RWPE2 (cell line): Measurements from ENCODE around the gene HSPA12A.

Source experiments
- ATAC-seq: fragments of 200-7000 bp; cut with Tn5 transposase; 3 replicates; pipeline ENCODE4 v1.9.1; 2021; ENCODE audit warnings: low read depth
- DNase-seq: peaks from one replicate; pipeline ENCODE4 v3.0.0-alpha.2; 2020; ENCODE audit warnings: low spot score
- H3K27ac ChIP-seq: fragments of 450-650 bp; 2 replicates; pipeline ENCODE4 v1.5.1; 2017; ENCODE audit warnings: mild to moderate bottlenecking; ENCODE audit not compliant: poor library complexity, severe bottlenecking
- H3K27me3 ChIP-seq: fragments of 250-450 bp; sonication (Bioruptor Pico); 2 replicates; pipeline ENCODE4 v1.5.1; 2021; ENCODE audit warnings: mild to moderate bottlenecking, moderate library complexity; ENCODE audit not compliant: insufficient read depth, poor library complexity, severe bottlenecking
- H3K36me3 ChIP-seq: fragments of 250-450 bp; sonication (Bioruptor Pico); 2 replicates; pipeline ENCODE4 v1.5.1; 2020; ENCODE audit warnings: low read depth, mild to moderate bottlenecking, moderate library complexity
- H3K4me1 ChIP-seq: fragments of 250-450 bp; sonication (Bioruptor Pico); 2 replicates; pipeline ENCODE4 v1.5.1; 2021; ENCODE audit warnings: mild to moderate bottlenecking, moderate library complexity; ENCODE audit not compliant: insufficient read depth, poor library complexity, severe bottlenecking
- H3K4me3 ChIP-seq: fragments of 250-450 bp; sonication (Bioruptor Pico); 2 replicates; pipeline ENCODE4 v1.5.1; 2021; ENCODE audit warnings: mild to moderate bottlenecking, moderate library complexity; ENCODE audit not compliant: severe bottlenecking
- H3K9me3 ChIP-seq: fragments of 250-450 bp; sonication (Bioruptor Pico); 2 replicates; pipeline ENCODE4 v1.5.1; 2021; ENCODE audit warnings: mild to moderate bottlenecking, moderate library complexity; ENCODE audit not compliant: severe bottlenecking
- TF ChIP-seq, protein P1 (sequence below): fragments of 450-650 bp; IDR thresholded peaks from one replicate; pipeline ENCODE4 v1.5.1; 2017; ENCODE audit warnings: mild to moderate bottlenecking, moderate library complexity; ENCODE audit not compliant: poor library complexity, severe bottlenecking

HSPA12A gene

DNA sequence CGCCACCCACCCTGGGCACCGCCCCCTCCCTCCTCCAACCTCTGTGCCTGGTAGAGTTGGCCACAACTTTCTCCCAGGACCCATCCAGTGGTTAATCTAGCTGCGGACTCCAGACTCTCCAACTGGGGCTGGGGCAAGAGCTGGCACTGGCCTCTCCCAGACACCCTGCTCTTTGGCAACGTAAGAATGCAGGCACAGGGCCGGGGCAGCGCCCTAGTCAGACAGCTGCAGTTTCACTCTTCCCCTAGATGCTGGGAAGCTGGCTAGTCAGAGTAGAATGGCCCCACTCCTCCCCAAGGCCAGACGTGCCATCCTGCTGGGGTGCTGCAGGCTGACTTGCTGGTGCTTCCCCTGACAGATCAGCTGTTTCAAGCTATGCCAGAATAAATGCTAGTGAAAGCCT, 22.1 kb downstream of the HSPA12A start:
- TF ChIP-seq, protein P1, sequence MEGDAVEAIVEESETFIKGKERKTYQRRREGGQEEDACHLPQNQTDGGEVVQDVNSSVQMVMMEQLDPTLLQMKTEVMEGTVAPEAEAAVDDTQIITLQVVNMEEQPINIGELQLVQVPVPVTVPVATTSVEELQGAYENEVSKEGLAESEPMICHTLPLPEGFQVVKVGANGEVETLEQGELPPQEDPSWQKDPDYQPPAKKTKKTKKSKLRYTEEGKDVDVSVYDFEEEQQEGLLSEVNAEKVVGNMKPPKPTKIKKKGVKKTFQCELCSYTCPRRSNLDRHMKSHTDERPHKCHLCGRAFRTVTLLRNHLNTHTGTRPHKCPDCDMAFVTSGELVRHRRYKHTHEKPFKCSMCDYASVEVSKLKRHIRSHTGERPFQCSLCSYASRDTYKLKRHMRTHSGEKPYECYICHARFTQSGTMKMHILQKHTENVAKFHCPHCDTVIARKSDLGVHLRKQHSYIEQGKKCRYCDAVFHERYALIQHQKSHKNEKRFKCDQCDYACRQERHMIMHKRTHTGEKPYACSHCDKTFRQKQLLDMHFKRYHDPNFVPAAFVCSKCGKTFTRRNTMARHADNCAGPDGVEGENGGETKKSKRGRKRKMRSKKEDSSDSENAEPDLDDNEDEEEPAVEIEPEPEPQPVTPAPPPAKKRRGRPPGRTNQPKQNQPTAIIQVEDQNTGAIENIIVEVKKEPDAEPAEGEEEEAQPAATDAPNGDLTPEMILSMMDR = no peak
- no peak for ATAC-seq

DNA sequence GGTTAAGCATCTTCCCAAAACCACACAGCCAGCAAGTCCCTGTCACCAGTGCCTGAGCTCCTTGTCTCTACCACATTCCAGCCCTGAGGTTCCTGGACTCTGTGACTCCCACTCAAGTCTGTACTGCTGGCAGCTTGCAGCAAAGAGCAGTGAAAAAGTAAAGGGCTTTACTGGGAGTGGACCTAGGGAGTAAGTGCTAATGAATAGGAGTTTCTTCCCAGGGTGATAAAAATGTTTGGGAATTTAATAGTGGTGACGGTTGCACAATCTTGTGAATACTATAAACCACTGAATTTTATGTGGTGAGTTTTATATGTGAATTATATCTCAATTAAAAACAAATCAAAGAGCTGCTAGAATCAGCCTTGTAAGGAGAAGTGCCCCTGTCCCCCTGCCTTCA, 22.6 kb downstream of the HSPA12A start:
- Histone ChIP-seq H3K36me3 (no peaks in the 10 kb centered on the region), H3K27ac (no peak overlapping the region), H3K4me1 (no peaks in the 10 kb centered on the region), H3K9me3 (no peaks in the 10 kb centered on the region), H3K27me3 (no peaks in the 10 kb centered on the region), H3K4me3 (no peak overlapping the region)
- ATAC-seq = no peak
- TF ChIP-seq, protein P1 = no peak
- DNase-seq = no peak

More for the DNA sequence above, 22.1 kb downstream of the HSPA12A start:
- Histone ChIP-seq H3K9me3 (no peaks in the 10 kb centered on the region), H3K4me1 (no peaks in the 10 kb centered on the region), H3K4me3 (no peak overlapping the region), H3K27ac (no peak overlapping the region), H3K27me3 (no peaks in the 10 kb centered on the region), H3K36me3 (no peaks in the 10 kb centered on the region)
- DNase-seq = no peak

DNA sequence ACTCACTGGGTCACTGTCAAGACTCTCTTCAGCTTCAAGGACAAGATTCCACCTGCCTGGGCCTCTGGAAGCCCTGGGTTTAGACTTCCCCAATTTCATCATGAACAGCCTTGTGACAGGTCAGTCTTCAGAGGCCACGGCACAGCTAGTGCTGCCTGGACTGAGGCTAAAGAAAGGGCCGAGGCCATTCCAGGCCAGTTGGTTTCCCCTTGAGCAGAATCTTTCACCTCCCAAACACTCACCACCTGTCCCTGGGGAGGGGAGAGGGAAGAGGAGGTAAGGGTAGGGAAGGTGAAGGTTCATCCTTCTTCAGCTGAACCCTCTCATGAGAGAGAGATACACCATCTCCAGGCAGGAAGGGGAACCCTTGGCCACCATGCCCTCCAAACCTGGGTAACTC, 24.3 kb downstream of the HSPA12A start:
- ATAC-seq (no peak), DNase-seq (no peak)
- no peaks in the 10 kb centered on the region for H3K4me1 ChIP-seq
- H3K27ac ChIP-seq = no peak overlapping the region
- H3K36me3 ChIP-seq = no peaks in the 10 kb centered on the region
- no peaks in the 10 kb centered on the region for H3K9me3 ChIP-seq
- no peak overlapping the region for H3K4me3 ChIP-seq
- H3K27me3 ChIP-seq = no peaks in the 10 kb centered on the region
- TF ChIP-seq, protein P1 = no peak

DNA sequence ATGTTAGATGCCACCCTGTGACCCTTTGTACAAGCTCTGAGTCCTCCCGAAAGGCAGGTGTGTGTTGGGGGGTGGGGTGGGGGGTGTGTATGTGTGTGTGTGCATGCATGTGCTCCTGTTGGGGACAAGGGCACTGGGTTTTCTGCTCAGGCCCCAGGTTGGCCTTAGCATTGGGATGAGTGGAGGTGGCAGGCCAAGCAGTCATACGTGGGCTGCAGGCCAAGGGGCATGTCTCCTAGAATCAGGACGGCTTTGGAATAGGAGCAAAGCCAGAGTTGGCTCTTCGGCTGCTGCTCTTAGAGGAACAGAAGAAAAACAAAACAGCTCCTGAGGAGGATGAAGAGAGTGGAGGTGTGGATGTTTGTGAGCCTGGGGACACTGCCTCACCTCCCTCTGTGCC, 26.0 kb downstream of the HSPA12A start:
- H3K36me3 ChIP-seq = no peaks in the 10 kb centered on the region
- no peaks in the 10 kb centered on the region for H3K4me1 ChIP-seq
- no peaks in the 10 kb centered on the region for H3K9me3 ChIP-seq
- H3K27ac ChIP-seq = no peak overlapping the region
- no peak overlapping the region for H3K4me3 ChIP-seq
- TF ChIP-seq, protein P1 = no peak
- no peak for DNase-seq
- no peak for ATAC-seq
- no peaks in the 10 kb centered on the region for H3K27me3 ChIP-seq

DNA sequence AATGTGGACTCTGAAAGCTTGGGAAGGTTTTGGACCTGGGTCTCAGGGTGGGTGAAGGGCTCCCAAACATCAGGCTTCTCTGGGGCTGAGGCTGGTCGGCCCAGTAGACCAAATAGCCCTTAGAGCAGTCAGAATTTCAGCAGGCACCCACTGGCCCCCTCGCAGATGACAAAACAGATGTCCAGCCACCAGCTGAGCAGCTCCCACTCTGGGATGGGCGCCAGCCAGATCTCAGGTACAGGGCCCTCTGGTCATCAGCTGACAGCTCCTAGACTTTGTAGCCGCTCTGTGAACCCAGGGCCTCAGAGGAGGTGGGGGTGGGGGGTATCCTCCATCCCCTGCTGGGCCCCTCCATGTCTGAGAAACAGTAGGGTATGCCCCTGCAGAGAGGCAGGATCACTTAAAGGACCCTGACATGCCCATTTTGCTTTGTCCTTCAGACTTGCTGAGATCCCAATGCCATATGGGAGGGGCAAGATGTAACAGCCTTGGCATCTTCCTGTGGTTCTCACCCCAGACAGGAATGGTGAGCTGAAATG, 26.5 kb downstream of the HSPA12A start:
- no peak for ATAC-seq
- TF ChIP-seq, protein P1 = no peak

More for the DNA sequence above, 26.5 kb downstream of the HSPA12A start:
- Histone ChIP-seq H3K27ac (no peak overlapping the region), H3K9me3 (no peaks in the 10 kb centered on the region), H3K27me3 (no peaks in the 10 kb centered on the region), H3K4me3 (no peak overlapping the region), H3K36me3 (no peaks in the 10 kb centered on the region), H3K4me1 (no peaks in the 10 kb centered on the region)
- no peak for DNase-seq
